ENCODE measurements around the gene GRAMD2B.
"Not testable (repeated sequence)": the region's sequence is repeated elsewhere in the genome, so short reads cannot be mapped to it uniquely, and the experiment has no call there.

GRAMD2B gene

GRCh38 chr5:126414874-126415502, 8.2 kb upstream of the GRAMD2B start:
- DNase-seq, result no peak

- no peak for DNase-seq
Observed at GRCh38 chr5:126415789-126416188, 7.4 kb upstream of the GRAMD2B start.

GRCh38 chr5:126416266-126416925, 6.8 kb upstream of the GRAMD2B start:
- DNase-seq, result no peak

- no peak for DNase-seq
Observed at GRCh38 chr5:126417178-126417577, 6.0 kb upstream of the GRAMD2B start.

GRCh38 chr5:126419102-126419501, 4.1 kb upstream of the GRAMD2B start:
- no peak for DNase-seq

GRCh38 chr5:126428421-126428820, 5.2 kb downstream of the GRAMD2B start:
- no peak for DNase-seq

GRCh38 chr5:126430631-126431030, 7.4 kb downstream of the GRAMD2B start:
- DNase-seq, result no peak

- no peak for DNase-seq
Observed at GRCh38 chr5:126433701-126434100, 10.5 kb downstream of the GRAMD2B start.

- DNase-seq, result no peak
Observed at GRCh38 chr5:126435261-126435660, 12.1 kb downstream of the GRAMD2B start.

- no peak for DNase-seq
Observed at GRCh38 chr5:126435714-126436113, 12.5 kb downstream of the GRAMD2B start.

GRCh38 chr5:126437721-126438120, 14.5 kb downstream of the GRAMD2B start:
- no peak for DNase-seq

GRCh38 chr5:126438267-126438666, 15.1 kb downstream of the GRAMD2B start:
- no peak for DNase-seq

GRCh38 chr5:126438868-126439267, 15.7 kb downstream of the GRAMD2B start:
- DNase-seq, result no peak

GRCh38 chr5:126439724-126440123, 16.5 kb downstream of the GRAMD2B start:
- DNase-seq, result not testable (repeated sequence)

- no peak for DNase-seq
Observed at GRCh38 chr5:126441230-126441629, 18.0 kb downstream of the GRAMD2B start.

- no peak for DNase-seq
Observed at GRCh38 chr5:126443374-126443851, 20.2 kb downstream of the GRAMD2B start.

- DNase-seq, result no peak
Observed at GRCh38 chr5:126444137-126444536, 20.9 kb downstream of the GRAMD2B start.

GRCh38 chr5:126445502-126446174, 22.4 kb downstream of the GRAMD2B start:
- no peak for DNase-seq

GRCh38 chr5:126446498-126447224, 23.5 kb downstream of the GRAMD2B start:
- DNase-seq, result peak; percentile 65

- no peak for DNase-seq
Observed at GRCh38 chr5:126448720-126449119, 25.5 kb downstream of the GRAMD2B start.

GRCh38 chr5:126449751-126450271, 26.6 kb downstream of the GRAMD2B start:
- peak; percentile 63 for DNase-seq

GRCh38 chr5:126450346-126450745, 27.1 kb downstream of the GRAMD2B start:
- no peak for DNase-seq

- no peak for DNase-seq
Observed at GRCh38 chr5:126450907-126451306, 27.7 kb downstream of the GRAMD2B start.
